Measurements from ENCODE around the gene PROSER1. TPM values are rescaled to one million over a fixed set of nuclear protein-coding genes. Genes with fewer than 3 reads are reported as not detected.

PROSER1 gene
- total RNA-seq, 4 donors from 2014 or later = 20.6 to 31.3 (median 21.4) TPM

DNA sequence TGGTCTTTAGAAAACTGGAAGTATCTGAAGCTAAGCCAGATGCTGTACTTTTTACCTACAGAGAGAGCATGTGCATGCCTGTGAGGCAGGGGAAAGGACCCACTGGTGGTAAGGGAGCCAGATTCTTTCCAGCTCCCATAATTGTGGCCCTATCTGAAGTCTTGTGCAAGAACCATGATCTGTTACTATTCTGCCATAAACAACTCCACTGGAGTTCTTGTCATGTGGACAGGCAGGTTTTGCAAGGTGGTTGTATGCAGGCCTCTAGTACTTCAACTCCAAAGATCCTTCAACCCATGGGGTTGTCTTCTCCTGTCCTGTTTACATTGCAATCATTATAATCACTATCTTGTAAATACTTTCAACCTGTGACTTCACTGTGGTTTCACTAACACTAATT lies 14.1 kb downstream of the PROSER1 start:
- DNase-seq (ENCODE audit: low spot score in 2 of 2) = no peak
- TF ChIP-seq, protein P1, sequence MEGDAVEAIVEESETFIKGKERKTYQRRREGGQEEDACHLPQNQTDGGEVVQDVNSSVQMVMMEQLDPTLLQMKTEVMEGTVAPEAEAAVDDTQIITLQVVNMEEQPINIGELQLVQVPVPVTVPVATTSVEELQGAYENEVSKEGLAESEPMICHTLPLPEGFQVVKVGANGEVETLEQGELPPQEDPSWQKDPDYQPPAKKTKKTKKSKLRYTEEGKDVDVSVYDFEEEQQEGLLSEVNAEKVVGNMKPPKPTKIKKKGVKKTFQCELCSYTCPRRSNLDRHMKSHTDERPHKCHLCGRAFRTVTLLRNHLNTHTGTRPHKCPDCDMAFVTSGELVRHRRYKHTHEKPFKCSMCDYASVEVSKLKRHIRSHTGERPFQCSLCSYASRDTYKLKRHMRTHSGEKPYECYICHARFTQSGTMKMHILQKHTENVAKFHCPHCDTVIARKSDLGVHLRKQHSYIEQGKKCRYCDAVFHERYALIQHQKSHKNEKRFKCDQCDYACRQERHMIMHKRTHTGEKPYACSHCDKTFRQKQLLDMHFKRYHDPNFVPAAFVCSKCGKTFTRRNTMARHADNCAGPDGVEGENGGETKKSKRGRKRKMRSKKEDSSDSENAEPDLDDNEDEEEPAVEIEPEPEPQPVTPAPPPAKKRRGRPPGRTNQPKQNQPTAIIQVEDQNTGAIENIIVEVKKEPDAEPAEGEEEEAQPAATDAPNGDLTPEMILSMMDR (IDR thresholded peaks at IDR 0.05) = no peak
- TF ChIP-seq POLR2A (IDR thresholded peaks at IDR 0.05) = no peak
- no peak overlapping the region for H3K4me3 ChIP-seq (ENCODE audit: low read depth, poor library complexity, severe bottlenecking)
- intact Hi-C loops (cut with DNase I; ENCODE audit: low total_unique reads) = no loop called here

DNA sequence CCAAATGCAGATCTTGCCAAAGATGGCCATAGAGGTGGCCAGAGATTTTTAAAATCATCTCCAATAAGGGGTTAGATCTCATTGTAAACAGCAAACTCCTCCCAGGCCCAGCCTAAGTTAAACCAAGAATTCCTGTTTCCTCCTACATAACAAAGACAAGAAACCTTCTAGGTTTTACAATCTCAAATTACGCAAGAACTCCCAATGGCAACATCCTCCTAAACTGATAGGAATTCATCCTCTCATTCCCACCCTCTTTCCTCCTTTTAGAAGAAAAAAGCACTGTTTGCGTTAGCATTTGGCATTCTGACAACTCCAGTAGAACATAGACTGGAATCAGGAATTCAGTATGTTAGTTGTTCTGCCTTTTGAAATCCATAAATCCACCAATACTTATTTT lies 14.6 kb downstream of the PROSER1 start:
- 69 to 71% methylated on average over 2 of the region's 2 CpGs for WGBS, 2 donors
- H3K4me3 ChIP-seq (ENCODE audit: low read depth, poor library complexity, severe bottlenecking) = no peak overlapping the region
- intact Hi-C loops (cut with DNase I; ENCODE audit: low total_unique reads) = no loop called here
- no peak for DNase-seq (ENCODE audit: low spot score in 2 of 2)
- TF ChIP-seq, protein P1 (IDR thresholded peaks at IDR 0.05) = no peak
- no peak for TF ChIP-seq POLR2A (IDR thresholded peaks at IDR 0.05)

DNA sequence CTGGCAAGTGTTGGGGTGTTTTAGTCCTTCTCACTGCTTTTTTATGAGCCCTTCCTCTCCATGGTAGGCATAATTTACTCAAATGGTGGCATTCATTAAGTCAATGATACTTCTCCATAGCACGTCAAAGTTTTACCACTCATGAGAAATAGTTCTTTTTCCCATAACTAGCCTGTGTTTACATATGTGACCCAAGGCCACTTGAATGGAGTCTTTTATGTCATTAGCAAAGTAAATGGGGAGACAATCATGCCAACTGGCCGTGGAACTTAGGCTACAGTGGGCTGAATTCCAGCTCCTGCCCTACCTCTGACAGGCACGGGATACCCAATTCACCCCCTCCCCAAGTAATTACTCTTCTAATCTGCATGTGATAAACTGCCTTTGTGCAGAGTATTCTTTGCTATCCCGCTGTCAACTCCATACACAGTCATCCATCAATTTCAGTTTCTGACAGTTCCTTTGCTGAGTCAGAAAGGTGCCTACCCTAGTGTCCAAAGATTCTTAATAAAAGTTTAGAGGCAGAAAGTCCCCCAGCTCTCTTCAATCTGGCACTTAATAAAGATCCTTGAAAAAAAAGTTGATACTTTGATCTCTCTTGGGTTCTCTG lies 16.9 kb downstream of the PROSER1 start:
- TF ChIP-seq, protein P1 (IDR thresholded peaks at IDR 0.05) = no peak
- TF ChIP-seq POLR2A (IDR thresholded peaks at IDR 0.05) = no peak
- WGBS, 2 donors = 89 to 96% methylated on average over 4 of the region's 4 CpGs
- intact Hi-C loops (cut with DNase I; ENCODE audit: low total_unique reads) = no loop called here
- no peak for DNase-seq (ENCODE audit: low spot score in 2 of 2)
- H3K4me3 ChIP-seq (ENCODE audit: low read depth, poor library complexity, severe bottlenecking) = no peak overlapping the region

DNA sequence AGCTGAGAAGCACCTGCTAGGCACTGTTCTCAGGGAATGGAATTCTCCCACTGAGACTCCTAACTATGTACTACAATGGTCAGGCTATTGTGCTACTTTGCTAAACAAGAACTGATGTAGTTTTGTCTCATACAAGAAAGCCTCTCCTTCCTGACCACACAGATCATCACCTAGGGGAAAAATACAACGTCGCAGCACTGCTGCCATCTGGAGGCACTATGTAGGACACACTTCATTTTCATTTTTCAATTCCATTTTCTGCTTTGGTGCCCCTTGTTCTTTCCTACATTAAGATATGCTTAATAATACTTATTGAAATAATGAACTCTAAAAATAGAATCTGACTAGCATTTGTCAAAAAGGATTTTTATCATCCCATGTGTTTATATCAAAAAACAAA lies 21.1 kb downstream of the PROSER1 start:
- intact Hi-C loops (cut with DNase I; ENCODE audit: low total_unique reads) = no loop called here
- no peak for DNase-seq (ENCODE audit: low spot score in 2 of 2)
- no peak overlapping the region for H3K4me3 ChIP-seq (ENCODE audit: low read depth, poor library complexity, severe bottlenecking)
- WGBS, 2 donors = 10 to 15% methylated on average over 2 of the region's 2 CpGs
- TF ChIP-seq, protein P1 (IDR thresholded peaks at IDR 0.05) = no peak
- TF ChIP-seq POLR2A (IDR thresholded peaks at IDR 0.05) = no peak

DNA sequence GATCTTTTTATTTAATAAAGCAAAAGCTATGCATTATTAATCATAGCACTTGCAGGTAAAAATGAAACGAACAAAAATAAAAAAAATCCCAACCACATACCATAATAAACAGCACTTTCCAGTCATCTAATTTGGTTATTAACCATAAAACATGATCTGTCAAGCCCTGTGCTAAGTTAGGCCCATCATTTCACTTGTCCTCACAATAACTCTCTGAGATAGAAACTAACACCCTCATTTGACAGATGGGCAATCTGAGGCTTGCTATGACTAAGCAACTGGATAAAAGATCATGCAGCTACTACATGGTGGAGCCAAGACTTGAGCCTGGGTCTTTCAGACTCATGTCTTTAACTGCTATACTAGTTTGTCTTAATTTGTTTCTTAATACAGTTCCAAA lies 21.8 kb downstream of the PROSER1 start:
- intact Hi-C loops (cut with DNase I; ENCODE audit: low total_unique reads) = no loop called here
- 46 to 54% methylated on average over 1 of the region's 1 CpG for WGBS, 2 donors
- DNase-seq (ENCODE audit: low spot score in 2 of 2) = no peak
- no peak overlapping the region for H3K4me3 ChIP-seq (ENCODE audit: low read depth, poor library complexity, severe bottlenecking)
- TF ChIP-seq POLR2A (IDR thresholded peaks at IDR 0.05) = no peak
- TF ChIP-seq, protein P1 (IDR thresholded peaks at IDR 0.05) = no peak

DNA sequence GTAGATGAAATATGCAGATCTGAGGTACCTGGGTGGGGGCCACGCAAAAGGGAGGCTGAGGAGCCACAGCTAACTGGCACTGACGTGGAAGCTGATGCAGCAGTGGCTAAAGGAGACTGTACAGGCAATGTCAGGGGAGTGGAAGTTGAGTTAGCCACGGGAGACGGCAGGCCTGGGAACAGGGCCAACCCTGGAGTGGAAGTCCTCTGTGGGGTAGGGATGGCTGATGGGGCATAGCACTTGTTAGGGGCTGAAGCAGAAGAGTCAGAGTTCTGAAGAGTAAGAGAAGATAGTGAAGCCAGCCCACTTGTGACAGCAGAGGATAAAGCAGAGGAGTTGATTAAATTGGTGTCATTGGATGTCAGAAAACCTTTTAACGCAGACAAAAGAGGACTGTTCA lies 24.4 kb downstream of the PROSER1 start:
- WGBS, 2 donors = 89 to 91% methylated on average over 5 of the region's 5 CpGs
- intact Hi-C loops (cut with DNase I; ENCODE audit: low total_unique reads) = no loop called here

More for the DNA sequence above, 24.4 kb downstream of the PROSER1 start:
- TF ChIP-seq, protein P1 (IDR thresholded peaks at IDR 0.05) = no peak
- TF ChIP-seq POLR2A (IDR thresholded peaks at IDR 0.05) = no peak
- no peak for DNase-seq (ENCODE audit: low spot score in 2 of 2)
- H3K4me3 ChIP-seq (ENCODE audit: low read depth, poor library complexity, severe bottlenecking) = no peak overlapping the region

Measured in lower leg skin (tissue), 4 donors.